HG03520 (cell line): ENCODE data around the gene ZNG1C.
"Not testable (repeated sequence)": the region's sequence is repeated elsewhere in the genome, so short reads cannot be mapped to it uniquely, and the experiment has no call there.

ENCODE experiments used
- ATAC-seq: cut with Tn5 transposase; IDR thresholded peaks from one replicate; pipeline ENCODE4 v1.9.1; 2021; ENCODE audit warnings: mild to moderate bottlenecking, moderate library complexity; ENCODE audit not compliant: unreplicated experiment

ZNG1C gene

DNA sequence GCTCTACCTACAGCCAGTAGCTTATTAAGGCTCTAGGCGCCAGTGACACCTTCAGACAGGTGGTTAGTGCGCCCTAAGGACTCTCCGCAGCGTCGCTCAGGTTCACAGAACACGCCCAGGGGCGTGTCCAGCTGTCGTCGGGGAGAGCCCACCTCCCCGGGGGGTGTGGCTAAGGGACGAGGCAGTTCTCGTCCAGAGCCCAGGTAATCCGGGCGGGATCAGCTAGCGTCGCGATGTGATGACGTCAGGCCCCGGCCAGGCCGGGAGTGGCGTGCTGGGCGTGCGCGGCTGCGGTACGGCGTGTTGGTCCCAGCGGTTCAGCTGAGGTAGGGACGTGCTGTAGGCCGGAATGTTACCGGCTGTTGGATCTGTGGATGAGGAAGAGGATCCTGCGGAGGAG is at the start of gene ZNG1C:
TSS of gene ZNG1C (plus strand) at position 301 of the 400 bp plus-strand sequence. CDS start at position 350, 49 bp downstream.
- ATAC-seq, result not testable (repeated sequence)

DNA sequence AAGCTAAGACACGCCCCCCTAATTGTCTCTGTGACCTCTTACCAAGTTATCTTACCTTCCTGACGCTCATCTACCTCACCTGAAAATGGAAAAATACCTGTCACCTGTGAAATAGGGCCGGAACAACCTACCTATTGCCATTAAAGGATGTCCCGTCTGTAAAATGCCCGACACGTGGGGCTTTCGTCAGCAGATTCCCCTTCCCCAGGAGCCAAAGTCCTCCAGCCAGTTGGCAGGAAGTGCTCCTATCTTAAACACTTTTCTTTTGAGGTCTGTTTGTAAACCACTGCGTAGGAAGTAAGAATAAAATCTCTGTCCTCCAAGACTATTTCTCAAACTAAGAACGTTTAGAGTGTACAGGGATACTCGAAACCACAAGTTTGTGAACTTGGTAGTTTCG is 654 bp downstream of the ZNG1C start:
- not testable (repeated sequence) for ATAC-seq

DNA sequence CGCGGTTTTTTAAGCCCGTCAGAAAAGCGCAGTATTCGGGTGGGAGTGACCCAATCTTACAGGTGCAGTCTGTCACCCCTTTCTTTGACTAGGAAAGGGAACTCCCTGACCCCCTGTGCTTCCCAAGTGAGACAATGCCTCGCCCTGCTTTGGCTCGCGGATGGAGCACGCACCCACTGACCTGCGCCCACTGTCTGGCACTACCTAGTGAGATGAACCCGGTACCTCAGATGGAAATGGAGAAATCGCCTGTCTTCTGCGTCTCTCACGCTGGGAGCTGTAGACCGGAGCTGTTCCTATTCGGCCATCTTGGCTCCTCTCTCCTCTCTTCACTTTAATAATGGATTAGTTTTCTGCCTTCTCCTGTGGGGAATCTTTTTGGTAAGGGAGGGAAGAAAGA is 39.3 kb downstream of the ZNG1C start:
- ATAC-seq, result not testable (repeated sequence)

DNA sequence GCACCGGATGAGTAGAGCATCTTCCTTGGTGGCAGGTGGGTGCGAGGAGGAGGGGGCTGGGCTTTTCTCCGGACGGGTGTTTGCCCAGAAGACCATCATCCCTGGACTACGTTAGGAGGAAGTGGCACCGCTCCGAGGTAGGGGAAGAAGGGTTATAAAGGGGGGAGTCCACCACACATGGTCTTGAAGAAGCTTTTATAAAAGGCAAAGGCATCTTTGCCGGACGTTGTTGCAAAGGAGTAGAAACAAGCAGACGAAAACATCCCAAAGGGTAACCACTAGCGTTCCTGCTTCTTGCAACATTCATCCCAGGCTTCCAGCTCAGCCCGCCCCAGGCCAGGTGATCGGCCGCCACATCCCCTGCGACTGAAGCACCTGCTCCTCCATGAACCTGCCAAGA is 60.8 kb downstream of the ZNG1C start, which contains the start of gene FOXD4L3:
TSS of gene FOXD4L3 (plus strand) at position 301 of the 400 bp plus-strand sequence. CDS start at position 386, 85 bp downstream.
- not testable (repeated sequence) for ATAC-seq

DNA sequence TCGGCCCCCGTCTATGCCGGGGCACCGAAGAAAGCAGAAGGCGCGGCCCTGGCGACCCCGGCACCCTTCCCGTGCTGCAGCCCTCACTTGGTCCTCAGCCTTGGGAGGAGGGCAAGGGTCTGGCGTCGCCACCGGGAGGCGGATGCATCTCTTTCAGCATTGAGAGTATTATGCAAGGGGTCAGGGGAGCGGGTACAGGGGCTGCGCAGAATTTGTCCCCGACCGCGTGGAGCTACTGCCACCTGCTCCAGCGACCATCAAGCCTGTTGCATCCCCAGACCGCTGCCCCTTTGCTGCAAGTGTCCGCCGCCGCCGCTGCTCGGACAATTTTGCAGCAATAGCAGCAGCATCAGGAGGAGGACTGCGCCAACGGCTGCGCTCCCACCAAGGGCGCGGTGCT is 62.0 kb downstream of the ZNG1C start:
- not testable (repeated sequence) for ATAC-seq

- ATAC-seq, result not testable (repeated sequence)
Observed at GRCh38 chr9:68304212-68304611, 62.4 kb downstream of the ZNG1C start.

DNA sequence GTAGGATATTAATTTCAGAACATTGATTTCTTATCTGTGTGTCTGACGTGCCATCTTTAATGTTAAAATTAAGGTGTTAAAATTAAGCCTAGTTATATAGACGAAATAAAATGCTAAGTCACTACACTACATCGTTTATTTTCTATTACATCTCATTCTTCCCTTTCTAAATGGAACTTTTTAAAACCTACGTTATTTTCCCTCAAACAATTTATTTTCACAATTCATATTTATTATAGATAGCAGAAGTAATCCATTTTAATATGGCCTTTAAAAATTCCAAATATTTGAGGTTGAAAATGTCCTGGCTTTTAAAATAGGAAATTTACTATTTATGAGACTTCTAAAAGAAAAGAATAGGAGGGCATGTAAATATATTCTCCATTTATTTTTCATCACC is 63.0 kb downstream of the ZNG1C start:
- ATAC-seq, result not testable (repeated sequence)

DNA sequence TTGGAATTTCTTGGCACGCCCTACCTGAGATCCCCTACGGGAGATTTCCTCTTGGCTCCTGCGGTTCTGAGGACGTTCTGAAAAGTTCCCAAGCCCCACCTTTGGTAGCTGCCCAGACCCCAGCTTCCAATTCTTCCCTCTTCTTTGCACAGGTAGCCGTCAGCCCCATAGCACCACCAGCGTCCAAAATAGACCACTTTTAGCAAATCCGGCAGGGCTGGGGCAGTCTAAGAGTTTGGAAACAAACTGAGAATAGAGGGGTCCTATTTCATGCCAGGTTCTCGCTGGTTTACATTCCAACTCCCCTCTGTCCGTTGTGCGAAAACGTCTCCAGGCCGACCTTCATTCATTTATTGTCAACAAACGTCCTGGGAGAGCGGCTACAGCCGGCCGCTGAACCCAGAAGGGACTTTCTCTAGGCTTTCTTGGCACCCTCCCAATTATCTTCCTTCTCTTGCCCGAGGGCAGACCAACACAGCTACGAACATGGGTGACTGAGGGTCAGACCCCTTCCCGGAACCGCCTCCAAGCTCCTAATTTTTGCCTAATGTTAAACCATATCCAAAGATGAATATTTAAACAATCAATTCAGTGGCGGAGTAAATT is 64.0 kb downstream of the ZNG1C start:
- ATAC-seq, result not testable (repeated sequence)

GRCh38 chr9:68306391-68306964 is 64.7 kb downstream of the ZNG1C start:
- not testable (repeated sequence) for ATAC-seq

GRCh38 chr9:68307127-68307526 is 65.3 kb downstream of the ZNG1C start:
- not testable (repeated sequence) for ATAC-seq

DNA sequence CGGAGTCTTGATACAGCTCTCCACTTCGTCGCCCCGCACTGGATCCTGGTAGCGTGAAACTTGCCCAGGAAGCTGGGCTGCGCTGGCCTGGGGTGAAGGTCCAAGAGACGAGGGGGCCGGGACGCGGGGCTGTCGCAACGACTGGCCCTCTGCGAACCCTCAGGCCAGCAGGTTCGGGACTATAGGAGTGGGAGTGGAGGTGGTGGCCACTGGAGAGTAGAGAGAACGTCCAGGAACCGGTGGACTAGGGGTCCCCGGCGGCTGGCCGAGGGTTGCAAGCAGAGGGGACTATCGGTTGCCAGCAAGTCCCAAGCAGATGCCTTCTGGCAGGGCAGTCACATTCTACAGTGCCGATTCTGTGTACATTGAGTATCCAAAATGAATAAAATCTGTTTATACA is 65.9 kb downstream of the ZNG1C start:
- ATAC-seq, result not testable (repeated sequence)

DNA sequence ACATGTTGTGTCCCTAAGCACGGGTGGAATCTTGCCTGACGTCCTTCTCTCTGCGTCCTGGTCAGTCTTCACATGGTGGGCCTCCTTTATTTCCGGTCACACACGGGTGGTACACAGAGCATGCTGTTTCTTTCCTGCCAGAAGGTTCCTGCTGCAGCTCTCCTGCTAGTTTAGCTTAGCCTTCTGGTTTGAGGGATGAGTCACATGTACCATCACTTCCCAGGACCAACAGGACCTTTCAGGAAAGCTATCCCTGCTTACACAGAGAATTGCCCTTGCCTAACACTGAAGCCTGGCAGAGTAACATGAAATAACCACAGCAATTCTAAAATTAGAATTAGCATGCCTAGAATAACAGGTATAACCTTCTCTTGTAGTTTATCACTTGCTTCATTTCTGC is 69.4 kb downstream of the ZNG1C start:
- not testable (repeated sequence) for ATAC-seq

- ATAC-seq, result not testable (repeated sequence)
Observed at GRCh38 chr9:68318209-68318608, 76.4 kb downstream of the ZNG1C start.

GRCh38 chr9:68323749-68324148 is 82.0 kb downstream of the ZNG1C start:
- not testable (repeated sequence) for ATAC-seq

DNA sequence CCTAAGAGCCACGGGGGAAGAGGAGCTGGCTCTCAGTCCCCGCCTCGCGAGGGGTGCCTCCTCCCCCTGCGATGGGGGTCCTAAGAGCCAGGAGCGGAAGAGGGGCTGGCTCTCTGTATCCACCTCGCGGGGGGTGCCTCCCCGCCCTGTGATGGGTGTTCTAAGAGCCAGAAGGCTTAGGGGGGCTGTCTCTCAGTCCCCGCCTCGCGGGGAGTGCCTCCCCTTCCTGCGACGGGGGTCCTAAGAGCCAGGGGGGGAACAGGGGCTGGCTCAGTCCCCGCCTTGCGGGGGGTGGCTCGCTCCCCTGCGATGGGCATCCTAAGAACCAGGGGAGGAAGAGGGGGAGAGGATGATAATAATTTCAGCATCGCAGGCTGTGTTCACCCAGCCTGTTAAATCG is 82.7 kb downstream of the ZNG1C start:
- not testable (repeated sequence) for ATAC-seq

DNA sequence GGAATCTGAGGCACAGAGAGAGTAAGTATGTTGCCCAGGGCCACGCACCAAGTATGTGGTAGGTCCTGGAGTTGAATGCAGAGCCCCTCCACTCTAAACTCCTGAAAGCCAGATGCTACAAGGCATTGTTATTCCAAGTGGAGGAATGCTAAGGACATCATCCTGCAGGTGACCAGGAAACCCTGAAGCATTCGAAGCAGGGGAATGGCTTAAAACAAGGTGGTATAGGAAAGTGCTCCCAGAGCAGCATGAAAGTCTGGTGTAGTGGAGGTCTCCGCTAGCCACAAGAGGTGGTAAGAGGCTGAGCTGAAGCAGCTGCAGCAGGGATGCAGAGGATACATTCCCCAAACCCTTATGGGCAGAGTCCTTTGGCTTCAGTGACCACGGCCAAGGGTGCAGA is 87.3 kb downstream of the ZNG1C start:
- ATAC-seq, result not testable (repeated sequence)

DNA sequence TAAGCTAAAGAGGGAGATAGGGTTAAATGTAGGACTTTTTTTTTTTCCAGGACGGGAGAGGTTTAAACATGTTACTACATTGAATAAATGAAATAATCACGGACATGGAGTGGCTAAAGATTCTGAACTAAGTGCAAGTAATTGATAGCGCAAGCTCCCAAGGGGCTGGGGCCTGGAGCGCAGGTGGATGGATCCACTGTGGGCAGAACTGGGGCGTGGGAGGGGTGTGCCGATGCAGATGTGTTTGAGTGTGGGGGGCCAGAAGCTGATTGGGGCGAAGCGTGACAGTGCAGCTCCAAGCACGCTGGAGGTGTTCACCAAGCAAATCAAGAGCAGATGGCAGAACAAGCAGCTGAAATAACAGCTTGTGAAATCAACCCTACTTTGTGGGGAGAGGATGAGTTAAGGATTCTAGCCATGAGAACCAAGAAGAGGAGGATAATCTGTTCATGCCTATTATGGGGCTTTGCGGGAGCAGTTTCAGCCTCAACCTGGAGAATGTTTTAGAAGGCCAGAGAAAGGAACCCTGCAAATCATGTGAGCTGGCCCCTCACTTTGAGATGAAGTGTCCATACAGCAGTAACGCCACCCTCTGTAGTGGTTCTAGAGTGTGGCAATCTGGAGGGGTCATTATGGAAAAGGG is 88.9 kb downstream of the ZNG1C start:
- ATAC-seq, result not testable (repeated sequence)

GRCh38 chr9:68332122-68332521 is 90.3 kb downstream of the ZNG1C start:
- ATAC-seq, result not testable (repeated sequence)

DNA sequence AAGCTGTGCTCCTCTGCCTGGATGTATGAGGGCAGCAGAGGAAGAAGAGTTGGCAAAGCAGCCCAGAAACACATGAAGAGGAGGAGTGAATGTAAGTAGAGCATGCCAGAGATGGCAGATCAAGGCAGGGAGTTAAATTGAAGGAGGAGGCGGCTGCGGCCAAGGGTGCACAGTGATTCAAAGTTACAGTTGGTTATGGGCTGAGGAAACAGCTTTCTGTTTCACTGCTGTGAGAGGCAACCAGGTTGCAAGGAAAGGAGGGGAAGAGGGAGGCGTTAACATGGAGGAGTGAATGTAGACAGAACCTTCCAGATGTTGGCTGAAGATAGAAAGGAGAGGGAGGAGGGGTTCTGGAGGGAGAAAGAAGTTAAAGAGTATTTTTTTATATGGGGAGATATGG is 94.2 kb downstream of the ZNG1C start:
- ATAC-seq, result not testable (repeated sequence)

- ATAC-seq, result not testable (repeated sequence)
Observed at GRCh38 chr9:68336639-68337339, 95.0 kb downstream of the ZNG1C start.

- ATAC-seq, result not testable (repeated sequence)
Observed at GRCh38 chr9:68338000-68338399, 96.2 kb downstream of the ZNG1C start.
